Trophoblast cell (in vitro differentiated cells and primary cell): Measurements from ENCODE around the gene KLK1.

ENCODE experiments used
- DNase-seq, 2 donors: peaks; one replicate each; pipeline ENCODE4 v3.0.0-alpha.2; 2016
- H2AFZ ChIP-seq: 2 replicates; pipeline ENCODE4 v1.6.1; 2013; ENCODE audit warnings: low read length, moderate library complexity, mild to moderate bottlenecking; ENCODE audit not compliant: insufficient read depth, poor library complexity
- H2AK5ac ChIP-seq: 2 replicates; pipeline ENCODE4 v1.6.1; 2013; ENCODE audit warnings: mild to moderate bottlenecking, low read length
- H2BK120ac ChIP-seq: 2 replicates; pipeline ENCODE4 v1.6.1; 2013; ENCODE audit warnings: low read length, mild to moderate bottlenecking, moderate library complexity; ENCODE audit not compliant: insufficient read depth, poor library complexity
- H2BK12ac ChIP-seq: 2 replicates; pipeline ENCODE4 v1.6.1; 2013; ENCODE audit warnings: mild to moderate bottlenecking, low read length, moderate library complexity
- H2BK5ac ChIP-seq: 2 replicates; pipeline ENCODE4 v1.6.1; 2013; ENCODE audit warnings: low read length, low read depth, moderate library complexity, mild to moderate bottlenecking; ENCODE audit not compliant: poor library complexity
- H3K14ac ChIP-seq: 2 replicates; pipeline ENCODE4 v1.6.1; 2013; ENCODE audit warnings: mild to moderate bottlenecking, low read length
- H3K18ac ChIP-seq: 2 replicates; pipeline ENCODE4 v1.6.1; 2013; ENCODE audit warnings: mild to moderate bottlenecking, low read length
- H3K23ac ChIP-seq: 2 replicates; pipeline ENCODE4 v1.6.1; 2013; ENCODE audit warnings: low read length
- H3K27ac ChIP-seq: 2 replicates; pipeline ENCODE4 v1.5.1; 2013; ENCODE audit warnings: low read depth, mild to moderate bottlenecking, inconsistent platforms, low read length, moderate library complexity
- H3K27me3 ChIP-seq: 2 replicates; pipeline ENCODE4 v1.6.1; 2013; ENCODE audit warnings: inconsistent platforms, mild to moderate bottlenecking, low read length, moderate library complexity; ENCODE audit not compliant: insufficient read depth
- H3K36me3 ChIP-seq, 2 experiments: 1 replicate in 1 of 2; 2 replicates in 1 of 2; pipeline ENCODE4 v1.6.1; 2013; ENCODE audit warnings: low read length in 2 of 2, mild to moderate bottlenecking in 2 of 2, moderate library complexity in 1 of 2; ENCODE audit not compliant: insufficient read depth in 2 of 2, control insufficient read depth in 1 of 2
- H3K4ac ChIP-seq: 2 replicates; pipeline ENCODE4 v1.6.1; 2013; ENCODE audit warnings: low read depth, mild to moderate bottlenecking, low read length, moderate library complexity
- H3K4me1 ChIP-seq, 2 experiments: 1 replicate in 1 of 2; 2 replicates in 1 of 2; pipeline ENCODE4 v1.6.1; 2013; ENCODE audit warnings: low read length in 2 of 2, mild to moderate bottlenecking in 2 of 2, moderate library complexity in 1 of 2; ENCODE audit not compliant: insufficient read depth in 2 of 2, control insufficient read depth in 1 of 2
- H3K4me2 ChIP-seq: 2 replicates; pipeline ENCODE4 v1.6.1; 2013; ENCODE audit warnings: inconsistent platforms, mild to moderate bottlenecking, low read length, moderate library complexity
- H3K4me3 ChIP-seq: 2 replicates; pipeline ENCODE4 v1.5.1; 2013; ENCODE audit warnings: mild to moderate bottlenecking, low read depth, low read length, inconsistent platforms
- H3K79me1 ChIP-seq: one replicate; pipeline ENCODE4 v1.6.1; 2013; ENCODE audit warnings: low read length
- H3K79me2 ChIP-seq: 2 replicates; pipeline ENCODE4 v1.6.1; 2013; ENCODE audit warnings: low read length, mild to moderate bottlenecking; ENCODE audit not compliant: control insufficient read depth, insufficient read depth, poor library complexity
- H3K9ac ChIP-seq: 2 replicates; pipeline ENCODE4 v1.6.1; 2013; ENCODE audit warnings: mild to moderate bottlenecking, low read length
- H3K9me3 ChIP-seq: 2 replicates; pipeline ENCODE4 v1.6.1; 2013; ENCODE audit warnings: low read depth, mild to moderate bottlenecking, control low read depth, inconsistent platforms, low read length; ENCODE audit not compliant: insufficient read depth
- H4K12ac ChIP-seq: 2 replicates; pipeline ENCODE4 v1.6.1; 2013; ENCODE audit warnings: low read depth, mild to moderate bottlenecking, low read length, moderate library complexity
- H4K8ac ChIP-seq: 2 replicates; pipeline ENCODE4 v1.6.1; 2013; ENCODE audit warnings: low read depth, mild to moderate bottlenecking, low read length, moderate library complexity
- H4K91ac ChIP-seq: one replicate; pipeline ENCODE4 v1.6.1; 2013; ENCODE audit warnings: low read depth, mild to moderate bottlenecking, low read length, moderate library complexity
- WGBS: extraction: QIAGEN DNeasy Blood & Tissue Kit; methylation state at CpG from one replicate; pipeline ENCODE4 v1.1.7; 2013; ENCODE audit warnings: missing lambda C conversion rate; ENCODE audit not compliant: insufficient read length, insufficient coverage; ENCODE audit errors: extremely low coverage; 5-methylcytosine and 5-hydroxymethylcytosine counted together

Gene KLK1

GRCh38 chr19:50839712-50840655, 16.4 kb upstream of the KLK1 start:
- Histone ChIP-seq H3K9me3 (peaks cover 7% of the 10 kb centered on the region), H3K4me2 (no peak overlapping the region), H2AFZ (no peak overlapping the region), H3K27ac (no peak overlapping the region), H2BK5ac (no peak overlapping the region), H3K4ac (no peak overlapping the region), H3K4me1 (peaks cover 5 to 7% of the 10 kb centered on the region in 2 experiments), H2BK12ac (no peak overlapping the region), H3K18ac (no peak overlapping the region), H4K12ac (no peak overlapping the region), H3K79me1 (peaks cover 4% of the 10 kb centered on the region), H3K4me3 (no peak overlapping the region), H3K23ac (no peak overlapping the region), H4K91ac (no peak overlapping the region), H3K36me3 (no peaks in the 10 kb centered on the region), H4K8ac (no peak overlapping the region), H3K9ac (no peak overlapping the region), H3K79me2 (peaks cover 4% of the 10 kb centered on the region), H2BK120ac (no peak overlapping the region), H2AK5ac (no peak overlapping the region), H3K14ac (no peak overlapping the region), H3K27me3 (no peaks in the 10 kb centered on the region)
- WGBS = no CpG with 5 or more reads among the region's 10 CpGs
- DNase-seq = no peak

- WGBS = no CpG with 5 or more reads among the region's 6 CpGs
- H2BK5ac ChIP-seq = no peak overlapping the region
- no peak overlapping the region for H3K4ac ChIP-seq
- no peak overlapping the region for H3K27ac ChIP-seq
- H2BK120ac ChIP-seq = no peak overlapping the region
- peaks cover 4% of the 10 kb centered on the region for H3K79me1 ChIP-seq
- peaks cover 4% of the 10 kb centered on the region for H3K79me2 ChIP-seq
- H3K14ac ChIP-seq = no peak overlapping the region
- H3K4me2 ChIP-seq = no peak overlapping the region
- no peaks in the 10 kb centered on the region for H3K27me3 ChIP-seq
- no peak overlapping the region for H3K23ac ChIP-seq
- H4K91ac ChIP-seq = no peak overlapping the region
- DNase-seq = no peak
- H3K9me3 ChIP-seq = no peaks in the 10 kb centered on the region
- H3K9ac ChIP-seq = no peak overlapping the region
- no peak overlapping the region for H3K18ac ChIP-seq
- no peak overlapping the region for H4K12ac ChIP-seq
- no peak overlapping the region for H2BK12ac ChIP-seq
- H3K4me3 ChIP-seq = no peak overlapping the region
- H3K4me1 ChIP-seq = peaks cover 5 to 7% of the 10 kb centered on the region in 2 experiments
- no peaks in the 10 kb centered on the region for H3K36me3 ChIP-seq
- no peak overlapping the region for H2AFZ ChIP-seq
- no peak overlapping the region for H2AK5ac ChIP-seq
- H4K8ac ChIP-seq = no peak overlapping the region
These were observed 14.7 kb upstream of the KLK1 start for GRCh38 chr19:50838239-50838638.

- no peak overlapping the region for H3K9ac ChIP-seq
- H3K9me3 ChIP-seq = no peaks in the 10 kb centered on the region
- H4K91ac ChIP-seq = no peak overlapping the region
- no peak overlapping the region for H2AK5ac ChIP-seq
- H4K8ac ChIP-seq = no peak overlapping the region
- no peak overlapping the region for H2BK5ac ChIP-seq
- H4K12ac ChIP-seq = no peak overlapping the region
- H3K4me1 ChIP-seq = peaks cover 5 to 7% of the 10 kb centered on the region in 2 experiments
- H3K36me3 ChIP-seq = no peaks in the 10 kb centered on the region
- H3K4ac ChIP-seq = no peak overlapping the region
- H3K27me3 ChIP-seq = no peaks in the 10 kb centered on the region
- DNase-seq = no peak
- H2BK120ac ChIP-seq = no peak overlapping the region
- no peak overlapping the region for H3K23ac ChIP-seq
- H3K14ac ChIP-seq = no peak overlapping the region
- no peak overlapping the region for H3K18ac ChIP-seq
- no peak overlapping the region for H3K27ac ChIP-seq
- H3K79me1 ChIP-seq = peaks cover 4% of the 10 kb centered on the region
- no CpG with 5 or more reads among the region's 10 CpGs for WGBS
- H3K4me3 ChIP-seq = no peak overlapping the region
- no peak overlapping the region for H2AFZ ChIP-seq
- no peak overlapping the region for H2BK12ac ChIP-seq
- H3K4me2 ChIP-seq = no peak overlapping the region
- peaks cover 4% of the 10 kb centered on the region for H3K79me2 ChIP-seq
These were observed 13.7 kb upstream of the KLK1 start for GRCh38 chr19:50837300-50837699.

- Histone ChIP-seq H3K23ac (no peak overlapping the region), H4K12ac (no peak overlapping the region), H3K14ac (no peak overlapping the region), H3K27me3 (no peaks in the 10 kb centered on the region), H3K4me3 (no peak overlapping the region), H2AK5ac (no peak overlapping the region), H4K91ac (no peak overlapping the region), H3K79me1 (peaks cover 4% of the 10 kb centered on the region), H3K4me1 (peaks cover 5 to 7% of the 10 kb centered on the region in 2 experiments), H4K8ac (peak overlapping the region; percentile 25), H3K9me3 (no peaks in the 10 kb centered on the region), H2BK120ac (no peak overlapping the region), H3K18ac (no peak overlapping the region), H3K4me2 (peak overlapping the region; percentile 90), H2BK5ac (no peak overlapping the region), H2AFZ (no peak overlapping the region), H3K27ac (no peak overlapping the region), H3K4ac (no peak overlapping the region), H3K36me3 (no peaks in the 10 kb centered on the region), H3K9ac (no peak overlapping the region), H2BK12ac (no peak overlapping the region), H3K79me2 (peaks cover 4% of the 10 kb centered on the region)
- WGBS = no CpG with 5 or more reads among the region's 19 CpGs
- DNase-seq = no peak
These were observed 13.1 kb upstream of the KLK1 start for GRCh38 chr19:50836543-50837195.
